Uterus (tissue), 4 donors: ENCODE measurements around the gene RBMX. TPM values are rescaled to one million over a fixed set of nuclear protein-coding genes. Genes with fewer than 3 reads are reported as not detected.
"Not testable (repeated sequence)": the region's sequence is repeated elsewhere in the genome, so short reads cannot be mapped to it uniquely, and the experiment has no call there.

ENCODE experiments used
- DNase-seq, 2 donors: peaks; one replicate each; pipeline ENCODE4 v3.0.0-alpha.2; 2019 to 2020
- H3K27ac ChIP-seq, 2 donors: fragments of 200-600 bp; sonication (generic); 1 replicate in 1 of 2; 2 replicates in 1 of 2; pipeline ENCODE4 v1.5.1; 2016 to 2018
- H3K27me3 ChIP-seq, 2 donors: fragments of 200-600 bp; sonication (generic); one replicate each; pipeline ENCODE4 v1.5.1; 2018 to 2019; ENCODE audit warnings: control low read depth in 1 of 2
- H3K36me3 ChIP-seq, 2 donors: fragments of 200-600 bp; sonication (generic); one replicate each; pipeline ENCODE4 v1.5.1; 2019; ENCODE audit warnings: control low read depth in 1 of 2
- H3K4me1 ChIP-seq, 2 donors: fragments of 200-600 bp; sonication (generic); one replicate each; pipeline ENCODE4 v1.5.1; 2018 to 2019; ENCODE audit warnings: control low read depth in 1 of 2
- H3K4me3 ChIP-seq, 2 donors: fragments of 200-600 bp; sonication (generic); 1 replicate in 1 of 2; 2 replicates in 1 of 2; pipeline ENCODE4 v1.5.1; 2018 to 2019; ENCODE audit warnings: mild to moderate bottlenecking in 1 of 2
- H3K9me3 ChIP-seq, 2 donors: fragments of 200-600 bp; sonication (generic); one replicate each; pipeline ENCODE4 v1.5.1; 2019; ENCODE audit warnings: control low read depth in 1 of 2
- POLR2A ChIP-seq, 2 donors: fragments of 450-650 bp; IDR thresholded peaks; one replicate each; pipeline ENCODE4 v1.6.1; 2016; ENCODE audit warnings: antibody characterized with exemption in 2 of 2, mild to moderate bottlenecking in 1 of 2, moderate library complexity in 1 of 2
- intact Hi-C: fragments of 100-400 bp; cut with DNase I; formaldehyde crosslinking; loops from one replicate; pipeline ENCODE4 v1.15.1; 2023; ENCODE audit warnings: low total_unique reads
- total RNA-seq, 4 donors: library from RNA; depleted of rRNA in 3 of 4; stranded (reverse); fragments of >200 nt in 3 of 4; gene quantifications; one replicate each; pipeline versions ENCODE4 v1.1.0 to v1.2.4, GENCODE V29; 2014 to 2023
- TF ChIP-seq, protein P1 (sequence below), 4 experiments: fragments of 200-600 bp in 2 of 4; fragments of 450-650 bp in 2 of 4; sonication (generic) in 2 of 4; IDR thresholded peaks; one replicate each; pipeline ENCODE4 v1.5.1; 2016 to 2019; ENCODE audit warnings: antibody characterized with exemption in 4 of 4, mild to moderate bottlenecking in 2 of 4, moderate library complexity in 1 of 4
- donor health status: DM: yes; HTN: yes; CAD: no.

The RBMX gene
- total RNA-seq, 4 donors from 2014 or later: 231 to 478 (median 248) TPM

DNA sequence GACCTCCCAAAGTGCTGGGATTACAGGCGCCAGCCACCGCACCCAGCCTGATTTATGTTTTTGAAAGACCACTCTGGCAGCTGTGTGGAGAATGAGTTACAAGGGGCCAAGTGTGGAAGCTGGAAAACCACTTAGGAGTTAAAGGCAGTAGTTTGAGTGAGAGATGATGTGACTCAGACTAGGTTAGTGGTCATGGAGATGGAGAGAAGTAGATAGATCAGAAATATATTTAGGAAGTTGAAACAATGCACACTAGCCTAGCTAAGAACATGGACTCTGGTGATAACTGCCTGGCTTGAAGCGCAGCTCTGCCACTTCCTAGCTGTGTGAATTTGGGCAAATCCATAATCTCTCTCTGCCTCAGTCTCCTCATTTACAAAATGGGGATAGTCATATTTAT, 11.9 kb upstream of the RBMX start:
- DNase-seq: no peak
- Histone ChIP-seq H3K4me1 (no peaks in the 10 kb centered on the region), H3K27ac (no peak overlapping the region), H3K4me3 (no peak overlapping the region), H3K27me3 (no peaks in the 10 kb centered on the region), H3K9me3 (no peaks in the 10 kb centered on the region), H3K36me3 (no peaks in the 10 kb centered on the region)
- intact Hi-C loops: no loop called here
- TF ChIP-seq, protein P1, sequence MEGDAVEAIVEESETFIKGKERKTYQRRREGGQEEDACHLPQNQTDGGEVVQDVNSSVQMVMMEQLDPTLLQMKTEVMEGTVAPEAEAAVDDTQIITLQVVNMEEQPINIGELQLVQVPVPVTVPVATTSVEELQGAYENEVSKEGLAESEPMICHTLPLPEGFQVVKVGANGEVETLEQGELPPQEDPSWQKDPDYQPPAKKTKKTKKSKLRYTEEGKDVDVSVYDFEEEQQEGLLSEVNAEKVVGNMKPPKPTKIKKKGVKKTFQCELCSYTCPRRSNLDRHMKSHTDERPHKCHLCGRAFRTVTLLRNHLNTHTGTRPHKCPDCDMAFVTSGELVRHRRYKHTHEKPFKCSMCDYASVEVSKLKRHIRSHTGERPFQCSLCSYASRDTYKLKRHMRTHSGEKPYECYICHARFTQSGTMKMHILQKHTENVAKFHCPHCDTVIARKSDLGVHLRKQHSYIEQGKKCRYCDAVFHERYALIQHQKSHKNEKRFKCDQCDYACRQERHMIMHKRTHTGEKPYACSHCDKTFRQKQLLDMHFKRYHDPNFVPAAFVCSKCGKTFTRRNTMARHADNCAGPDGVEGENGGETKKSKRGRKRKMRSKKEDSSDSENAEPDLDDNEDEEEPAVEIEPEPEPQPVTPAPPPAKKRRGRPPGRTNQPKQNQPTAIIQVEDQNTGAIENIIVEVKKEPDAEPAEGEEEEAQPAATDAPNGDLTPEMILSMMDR (IDR thresholded peaks at IDR 0.05): no peak
- TF ChIP-seq POLR2A (IDR thresholded peaks at IDR 0.05): no peak

DNA sequence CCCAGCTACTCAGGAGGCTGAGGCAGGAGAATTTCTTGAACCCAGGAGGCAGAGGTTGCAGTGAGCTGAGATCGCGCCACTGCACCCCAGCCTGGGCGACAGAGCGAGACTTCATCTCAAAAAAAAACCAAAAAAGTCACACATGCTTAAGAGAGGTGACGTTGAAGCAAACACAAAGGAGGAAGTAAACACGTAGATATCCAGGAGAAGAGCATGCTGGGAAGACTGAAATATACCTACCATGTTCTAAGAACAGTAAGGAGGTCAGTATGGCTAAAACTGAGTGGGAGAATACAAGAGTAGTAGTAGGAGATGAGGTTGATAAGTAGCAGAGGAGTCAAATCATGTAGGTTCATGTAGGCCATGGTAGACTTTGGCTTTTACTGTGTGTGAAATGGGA, 10.1 kb upstream of the RBMX start:
- H3K36me3 ChIP-seq, H3K27ac ChIP-seq, H3K27me3 ChIP-seq, intact Hi-C loops, H3K4me1 ChIP-seq, H3K9me3 ChIP-seq, H3K4me3 ChIP-seq, DNase-seq: not testable (repeated sequence)

DNA sequence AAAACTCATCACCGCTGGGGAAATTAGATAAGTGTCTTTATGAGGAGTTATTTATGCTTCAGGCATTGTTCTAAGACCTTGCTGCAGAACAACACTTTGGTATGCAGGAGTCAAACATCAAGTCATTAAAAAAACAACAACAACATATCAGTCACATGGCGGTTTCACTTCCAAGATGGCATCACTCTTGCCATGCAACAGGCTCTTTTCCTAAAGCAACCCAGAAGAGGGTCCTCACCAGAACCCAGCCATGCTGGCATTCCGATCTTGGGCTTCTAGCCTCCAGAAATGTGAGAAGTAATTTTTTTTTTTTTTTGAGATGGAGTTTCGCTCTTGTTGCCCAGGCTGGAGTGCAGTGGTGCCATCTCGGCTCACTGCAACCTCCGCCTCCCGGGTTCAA, 8.7 kb upstream of the RBMX start:
- no peak for TF ChIP-seq POLR2A (IDR thresholded peaks at IDR 0.05)
- TF ChIP-seq, protein P1 (IDR thresholded peaks at IDR 0.05): no peak
- H3K27me3 ChIP-seq: no peaks in the 10 kb centered on the region
- DNase-seq: no peak
- H3K9me3 ChIP-seq: no peaks in the 10 kb centered on the region
- no peak overlapping the region for H3K27ac ChIP-seq
- no peaks in the 10 kb centered on the region for H3K36me3 ChIP-seq
- no peak overlapping the region for H3K4me3 ChIP-seq
- H3K4me1 ChIP-seq: no peaks in the 10 kb centered on the region
- intact Hi-C loops: no loop called here

DNA sequence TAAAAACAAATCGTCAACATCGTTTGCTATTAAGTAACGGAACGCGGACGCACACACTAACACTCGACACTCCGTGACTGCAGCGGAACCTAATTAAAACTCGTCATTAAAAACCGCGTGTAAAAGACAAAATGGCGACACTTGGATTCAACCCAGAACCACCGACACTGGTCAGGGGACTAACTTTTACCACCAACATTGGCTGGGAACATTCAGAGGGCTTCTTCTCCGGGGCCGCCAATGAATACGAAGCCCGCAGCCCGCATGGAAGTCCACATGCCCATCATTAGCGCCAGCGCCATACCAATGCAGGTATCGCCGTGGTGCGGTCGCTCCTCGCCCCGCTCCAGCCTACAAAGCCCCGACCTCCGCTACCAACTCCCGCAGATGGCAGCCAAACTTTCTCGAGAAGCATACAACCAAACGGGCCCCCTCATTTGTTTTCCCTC, 498 bp downstream of the RBMX start:
- DNase-seq: peak; percentile 33 to 35
- Histone ChIP-seq H3K36me3 (no peaks in the 10 kb centered on the region), H3K4me3 (peak overlapping the region; percentile 74 to 82), H3K27ac (peak overlapping the region; percentile 92 to 97), H3K4me1 (no peaks in the 10 kb centered on the region), H3K27me3 (no peaks in the 10 kb centered on the region), H3K9me3 (no peaks in the 10 kb centered on the region)
- no peak for TF ChIP-seq POLR2A (IDR thresholded peaks at IDR 0.05)
- TF ChIP-seq, protein P1 (IDR thresholded peaks at IDR 0.05): no peak
- intact Hi-C loops: no loop called here

DNA sequence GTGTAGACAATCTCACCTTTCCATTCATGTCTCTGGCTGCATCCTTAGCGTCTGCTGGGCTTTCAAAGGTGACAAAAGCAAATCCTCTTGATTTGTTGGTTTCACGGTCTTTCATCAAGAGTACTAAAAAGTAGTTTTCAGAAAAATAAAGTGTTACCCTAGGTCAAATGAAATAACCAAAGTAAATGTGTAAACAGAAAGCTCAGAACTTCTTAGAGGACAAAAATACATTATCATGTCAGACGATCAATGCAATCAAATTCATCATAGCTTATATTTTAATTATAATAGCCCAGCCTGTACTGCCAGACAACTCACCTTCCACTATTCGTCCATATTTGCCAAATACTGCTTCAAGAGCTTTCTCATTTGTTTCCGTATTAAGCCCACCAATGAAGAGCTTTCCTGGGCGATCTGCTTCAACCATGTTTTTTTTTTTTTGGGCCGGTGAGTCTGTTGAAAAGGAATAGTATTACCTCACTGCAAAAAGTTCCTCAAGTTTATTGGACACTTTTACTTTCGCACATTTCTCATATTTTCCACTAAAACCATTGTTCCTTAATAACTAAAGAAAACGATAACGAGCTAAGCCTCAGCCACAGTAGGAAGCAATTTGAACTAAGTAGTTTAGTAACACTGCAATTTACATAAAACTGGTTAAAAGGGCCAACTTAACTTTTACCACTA, 1.4 kb downstream of the RBMX start:
- TF ChIP-seq POLR2A (IDR thresholded peaks at IDR 0.05): no peak
- TF ChIP-seq, protein P1 (IDR thresholded peaks at IDR 0.05): no peak
- Histone ChIP-seq H3K27ac (peak overlapping the region; percentile 92 to 97), H3K27me3 (no peaks in the 10 kb centered on the region), H3K9me3 (no peaks in the 10 kb centered on the region), H3K36me3 (no peaks in the 10 kb centered on the region), H3K4me1 (no peaks in the 10 kb centered on the region), H3K4me3 (peak overlapping the region; percentile 74 to 82)
- intact Hi-C loops: no loop called here
- DNase-seq: no peak
